GM12878 (cell line): Measurements from ENCODE around the gene TACR1. TPM values are rescaled to one million over a fixed set of nuclear protein-coding genes. Genes with fewer than 3 reads are reported as not detected.

Experiments
- ATAC-seq: fragments of 200-7000 bp; cut with Tn5 transposase; 3 replicates; pipeline ENCODE4 v1.9.1; 2020; ENCODE audit warnings: mild to moderate bottlenecking, moderate library complexity
- BruUV-seq: library from RNA; stranded (reverse); fragments of 400-500 nt; replicated peaks from 2 replicates; lab custom pipeline; 2021; lab: Mats Ljungman, UMichigan
- CTCF ChIA-PET: fragments of 300-600 bp; sonication (Branson Sonifier 250); formaldehyde crosslinking; extraction: SDS; loops from one replicate; lab custom pipeline; 2021; ENCODE audit warnings: inconsistent platforms; lab: Yijun Ruan, JAX
- POLR2A ChIA-PET: fragments of 350-600 bp; formaldehyde crosslinking; extraction: SDS; loops from one replicate; lab custom pipeline; 2021; ENCODE audit warnings: inconsistent platforms; lab: Charles Lee
- RAD21 ChIA-PET: fragments of 300-600 bp; sonication (Branson Sonifier 250); formaldehyde crosslinking; loops from one replicate; lab custom pipeline; 2023; ENCODE audit warnings: antibody characterized with exemption; ENCODE audit not compliant: unreplicated experiment; lab: Charles Lee
- SMC1A ChIA-PET: fragments of 300-600 bp; sonication (Branson Sonifier 250); formaldehyde crosslinking; loops from one replicate; lab custom pipeline; 2023; ENCODE audit not compliant: unreplicated experiment, uncharacterized antibody; lab: Charles Lee
- DNase-seq: peaks from one replicate; pipeline ENCODE4 v3.0.0-alpha.2; 2011; ENCODE audit warnings: low read depth, low spot score
- FAIRE-seq: peaks from 3 replicates; lab custom pipeline; 2011; peaks lifted over from hg19 to GRCh38; lab: Jason Lieb, UNC
- H2AFZ ChIP-seq: 2 replicates; pipeline ENCODE4 v1.6.0; 2011; ENCODE audit warnings: low read depth, low read length, control low read depth; ENCODE audit not compliant: control insufficient read depth
- H3K27ac ChIP-seq: 2 replicates; pipeline ENCODE4 v1.5.1; 2011; ENCODE audit warnings: control low read depth; ENCODE audit not compliant: control insufficient read depth, insufficient read depth
- H3K27me3 ChIP-seq, 2 experiments: replicated peaks in 1 of 2; 2 replicates each; pipeline versions ENCODE4 v1.6.0 to v1.6.1; 2011; ENCODE audit warnings: low read length in 1 of 2; ENCODE audit not compliant: control insufficient read depth in 2 of 2, insufficient read depth in 2 of 2
- H3K36me3 ChIP-seq, 2 experiments: 2 replicates each; pipeline ENCODE4 v1.5.1; 2011; ENCODE audit warnings: low read length in 1 of 2; ENCODE audit not compliant: control insufficient read depth in 2 of 2, insufficient read depth in 2 of 2
- H3K4me1 ChIP-seq: 2 replicates; pipeline ENCODE4 v1.6.1; 2011; ENCODE audit warnings: mild to moderate bottlenecking, low read length, moderate library complexity, mixed read lengths; ENCODE audit not compliant: control insufficient read depth, insufficient read depth
- H3K4me2 ChIP-seq: 2 replicates; pipeline ENCODE4 v1.6.0; 2011; ENCODE audit warnings: control low read depth; ENCODE audit not compliant: control insufficient read depth, insufficient read depth
- H3K4me3 ChIP-seq: fragments of 200-600 bp; sonication (generic); 2 replicates; pipeline ENCODE4 v1.5.1; 2016
- H3K79me2 ChIP-seq: 2 replicates; pipeline ENCODE4 v1.6.0; 2011; ENCODE audit warnings: low read length; ENCODE audit not compliant: control insufficient read depth, insufficient read depth
- H3K9ac ChIP-seq: 2 replicates; pipeline ENCODE4 v1.8.0; 2011; ENCODE audit warnings: low read length, control low read depth, mixed read lengths; ENCODE audit not compliant: control insufficient read depth, insufficient read depth
- H3K9me3 ChIP-seq: replicated peaks from 3 replicates; pipeline ENCODE4 v1.5.1; 2011; ENCODE audit warnings: mild to moderate bottlenecking, low read length; ENCODE audit not compliant: control insufficient read depth, insufficient read depth
- H4K20me1 ChIP-seq: 2 replicates; pipeline ENCODE4 v1.6.0; 2011; ENCODE audit not compliant: control insufficient read depth, insufficient read depth
- ATF3 ChIP-seq: IDR thresholded peaks from 2 replicates; pipeline ENCODE4 v1.6.1; 2011; ENCODE audit warnings: low read depth, mild to moderate bottlenecking, low read length, moderate library complexity, borderline replicate concordance; ENCODE audit errors: extremely low read depth
- CREM ChIP-seq: IDR thresholded peaks from 2 replicates; pipeline ENCODE4 v1.6.1; 2014; ENCODE audit warnings: antibody characterized with exemption, low read depth
- E2F4 ChIP-seq: IDR thresholded peaks from 2 replicates; pipeline ENCODE4 v1.6.1; 2012; ENCODE audit warnings: low read depth, low read length, improper control_type of control experiment
- HSF1 ChIP-seq: fragments of 150-350 bp; IDR thresholded peaks from 2 replicates; pipeline ENCODE4 v1.6.1; 2014; ENCODE audit warnings: mild to moderate bottlenecking, low read depth, low read length
- MAX ChIP-seq: IDR thresholded peaks from 2 replicates; pipeline ENCODE4 v1.6.1; 2012; ENCODE audit warnings: low read depth, low read length, improper control_type of control experiment
- MLLT1 ChIP-seq: fragments of 450-650 bp; IDR thresholded peaks from 2 replicates; pipeline ENCODE4 v1.6.1; 2016; ENCODE audit warnings: mild to moderate bottlenecking
- NBN ChIP-seq: fragments of 450-650 bp; IDR thresholded peaks from 2 replicates; pipeline ENCODE4 v1.6.1; 2016
- NKRF ChIP-seq: fragments of 450-650 bp; conservative IDR thresholded peaks from 2 replicates; pipeline ENCODE4 v1.6.1; 2017; ENCODE audit warnings: mild to moderate bottlenecking, moderate library complexity
- RUNX3 ChIP-seq: IDR thresholded peaks from 2 replicates; pipeline ENCODE4 v1.6.1; 2012; ENCODE audit warnings: low read length, inconsistent platforms
- SREBF1 ChIP-seq: IDR thresholded peaks from 2 replicates; pipeline ENCODE4 v1.6.1; 2012; ENCODE audit warnings: mild to moderate bottlenecking, low read length
- SUPT20H ChIP-seq: IDR thresholded peaks from 2 replicates; pipeline ENCODE4 v1.6.1; 2011; ENCODE audit warnings: low read depth, mild to moderate bottlenecking, low read length, moderate library complexity, borderline replicate concordance; ENCODE audit not compliant: control insufficient read depth
- TCF3 ChIP-seq: IDR thresholded peaks from 2 replicates; pipeline ENCODE4 v1.6.1; 2012; ENCODE audit warnings: low read depth, mild to moderate bottlenecking, low read length, borderline replicate concordance; ENCODE audit not compliant: insufficient read depth
- USF2 ChIP-seq: IDR thresholded peaks from 2 replicates; pipeline ENCODE4 v1.6.1; 2011; ENCODE audit warnings: low read depth, low read length, improper control_type of control experiment, borderline replicate concordance
- ZNF274 ChIP-seq: IDR thresholded peaks from one replicate; pipeline ENCODE4 v1.8.0; 2011; ENCODE audit not compliant: insufficient read length, insufficient read depth
- ZSCAN29 ChIP-seq: fragments of 450-650 bp; IDR thresholded peaks from 2 replicates; pipeline ENCODE4 v1.6.1; 2017; ENCODE audit warnings: mild to moderate bottlenecking, moderate library complexity
- WGBS: methylation state at CpG from one replicate; pipeline ENCODE4 v1.1.6; 2016; ENCODE audit warnings: low lambda C conversion rate; ENCODE audit not compliant: insufficient replicate concordance, insufficient coverage; ENCODE audit errors: missing lambda C conversion rate; 5-methylcytosine and 5-hydroxymethylcytosine counted together
- in situ Hi-C: fragments of 300-500 bp; cut with MboI; formaldehyde crosslinking; loops from 9 replicates; pipeline ENCODE4 v1.14.3; 2018; ENCODE audit warnings: mixed read lengths
- intact Hi-C: fragments of 100-400 bp; cut with micrococcal nuclease; formaldehyde crosslinking; loops from one replicate; pipeline ENCODE4 v1.14.2; 2022; ENCODE audit not compliant: unreplicated experiment
- polyA plus RNA-seq, 11 experiments: library from polyadenylated mRNA; depleted of rRNA in 4 of 11; unstranded in 6 of 11; stranded (reverse) in 5 of 11; fragments of >200 nt; fragmentation: Nextera tagmentation in 4 of 11; fragmentation: Illumina TruSeq in 1 of 11; extraction: Ambion mirVana in 4 of 11; extraction: Trizol in 1 of 11; gene quantifications; 1 replicate in 1 of 11; 2 replicates in 10 of 11; pipeline versions ENCODE4 v1.2.1 to v1.2.3, GENCODE V29; 2011 to 2016; ENCODE audit warnings: inconsistent platforms in 2 of 11, missing spikeins in 2 of 11, low read depth in 1 of 11
- total RNA-seq, 4 experiments: library from RNA; depleted of rRNA in 3 of 4; stranded (reverse); fragments of >200 nt in 3 of 4; fragmentation: Illumina TruSeq in 1 of 4; extraction: Trizol in 1 of 4; gene quantifications; 2 replicates each; pipeline versions ENCODE4 v1.2.1 to v1.2.3, GENCODE V29; 2013 to 2021

The TACR1 gene
- total and polyA plus RNA-seq, 10 of the 15 experiments (the other 5 are each of a cell fraction or from before 2014, with no cell fraction given): 0.04 to 1.4 (median 0.15) TPM

GRCh38 chr2:75041226-75041625 is 158.1 kb downstream of the TACR1 start:
- CTCF ChIA-PET: interaction anchor here (1.1 to 5.9 kb wide), 5 partner anchors 10 to 24 kb away, joined by 3 to 38 read pairs (median 4); no protein-coding TSS in a partner anchor
- no TSS peak for BruUV-seq
- FAIRE-seq: no peak
- Histone ChIP-seq H3K4me1 (no peaks in the 10 kb centered on the region), H3K9me3 (no peaks in the 10 kb centered on the region; the same call in 2 of the 3 replicates), H3K27me3 (no peaks in the 10 kb centered on the region), H3K9ac (no peak overlapping the region), H3K36me3 (no peaks in the 10 kb centered on the region), H3K79me2 (no peaks in the 10 kb centered on the region), H4K20me1 (no peaks in the 10 kb centered on the region), H3K4me2 (no peak overlapping the region), H3K27ac (no peak overlapping the region), H2AFZ (no peak overlapping the region), H3K4me3 (no peak overlapping the region)
- POLR2A ChIA-PET: interaction anchor here (1.1 kb wide), 1 partner anchor 34 kb away, joined by 3 read pairs; no protein-coding TSS in a partner anchor
- DNase-seq: no peak
- WGBS: 69% methylated on average over 2 of the region's 2 CpGs
- SMC1A ChIA-PET: interaction anchor here (1.5 to 3.2 kb wide), 3 partner anchors 12 to 88 kb away, joined by 3 to 22 read pairs (median 4); no protein-coding TSS in a partner anchor
- RAD21 ChIA-PET: interaction anchor here (1.0 kb wide), 1 partner anchor 14 kb away, joined by 3 read pairs; no protein-coding TSS in a partner anchor
- in situ Hi-C loops (no loop called here), intact Hi-C loops (no loop called here)
- ATAC-seq: no peak
- TF ChIP-seq CREM (no peak), NBN (no peak), ZSCAN29 (no peak), NKRF (no peak), ZNF274 (no peak), SUPT20H (no peak), E2F4 (no peak), RUNX3 (no peak), USF2 (no peak), TCF3 (no peak), MLLT1 (no peak), HSF1 (no peak), ATF3 (no peak), MAX (no peak), SREBF1 (no peak)
